ENCODE measurements around the gene MRPL1. TPM values are rescaled to one million over a fixed set of nuclear protein-coding genes. Genes with fewer than 3 reads are reported as not detected.

Gene MRPL1
- total and polyA plus RNA-seq, 9 of the 15 experiments (the other 6 are each of a cell fraction or from before 2014, with no cell fraction given): 38.4 to 75.7 (median 63.7) TPM

DNA sequence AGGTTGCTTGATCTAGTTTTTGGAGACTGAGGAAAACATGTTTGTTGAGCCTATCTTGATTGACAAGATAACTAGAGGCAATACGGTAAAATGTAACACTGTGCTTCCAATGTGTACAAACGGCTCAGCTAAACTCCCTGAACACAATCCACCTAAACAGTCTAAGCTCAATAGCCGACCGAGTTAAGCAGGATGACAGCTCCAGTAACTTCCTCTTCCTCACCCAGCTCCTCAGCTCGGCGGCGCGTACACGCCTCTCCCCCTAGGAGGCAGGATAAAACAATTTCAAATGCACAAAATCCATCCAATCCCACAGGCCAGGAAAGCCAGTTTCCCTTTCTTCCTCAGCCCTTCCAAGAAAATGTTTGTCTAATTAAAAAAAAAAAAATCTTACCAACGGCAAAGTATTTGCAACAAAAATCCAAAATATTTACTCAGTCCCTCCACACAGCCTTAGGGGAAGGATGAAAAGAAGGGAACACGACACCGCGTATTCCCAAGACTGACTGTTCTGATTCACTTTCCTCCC lies 44.5 kb upstream of the MRPL1 start (continued):
- TF ChIP-seq, protein P1, sequence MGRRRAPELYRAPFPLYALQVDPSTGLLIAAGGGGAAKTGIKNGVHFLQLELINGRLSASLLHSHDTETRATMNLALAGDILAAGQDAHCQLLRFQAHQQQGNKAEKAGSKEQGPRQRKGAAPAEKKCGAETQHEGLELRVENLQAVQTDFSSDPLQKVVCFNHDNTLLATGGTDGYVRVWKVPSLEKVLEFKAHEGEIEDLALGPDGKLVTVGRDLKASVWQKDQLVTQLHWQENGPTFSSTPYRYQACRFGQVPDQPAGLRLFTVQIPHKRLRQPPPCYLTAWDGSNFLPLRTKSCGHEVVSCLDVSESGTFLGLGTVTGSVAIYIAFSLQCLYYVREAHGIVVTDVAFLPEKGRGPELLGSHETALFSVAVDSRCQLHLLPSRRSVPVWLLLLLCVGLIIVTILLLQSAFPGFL (CRISPR knock-in tag; IDR thresholded peaks at IDR 0.05): 0 out of 2 replicates have a peak, but pooled peaks have one; percentile 45
- no peak for TF ChIP-seq CSDE1 (IDR thresholded peaks at IDR 0.05)
- no peak for TF ChIP-seq SIRT6 (IDR thresholded peaks at IDR 0.05; ENCODE audit: low read depth, low read length)
- TF ChIP-seq ZNF75A (CRISPR knock-in tag; IDR thresholded peaks at IDR 0.05): no peak
- TF ChIP-seq MCM5 (IDR thresholded peaks at IDR 0.05; ENCODE audit: low read depth): no peak
- TF ChIP-seq SAP30 (IDR thresholded peaks at IDR 0.05; ENCODE audit: borderline replicate concordance, insufficient read depth, low read depth, low read length, poor library complexity, severe bottlenecking): no peak
- TF ChIP-seq LCOR (CRISPR knock-in tag; IDR thresholded peaks at IDR 0.05): no peak; the same call in 1 of the 2 replicates
- TF ChIP-seq SMARCA4 (IDR thresholded peaks at IDR 0.05): peak; percentile 59
- TF ChIP-seq MAFK (IDR thresholded peaks at IDR 0.05; ENCODE audit: low read length): no peak
- TF ChIP-seq SUPT5H (IDR thresholded peaks at IDR 0.05): no peak
- TF ChIP-seq TCF3 (CRISPR knock-in tag; IDR thresholded peaks at IDR 0.05): 0 out of 2 replicates have a peak, but pooled peaks have one; percentile 3
- TF ChIP-seq, protein P2, sequence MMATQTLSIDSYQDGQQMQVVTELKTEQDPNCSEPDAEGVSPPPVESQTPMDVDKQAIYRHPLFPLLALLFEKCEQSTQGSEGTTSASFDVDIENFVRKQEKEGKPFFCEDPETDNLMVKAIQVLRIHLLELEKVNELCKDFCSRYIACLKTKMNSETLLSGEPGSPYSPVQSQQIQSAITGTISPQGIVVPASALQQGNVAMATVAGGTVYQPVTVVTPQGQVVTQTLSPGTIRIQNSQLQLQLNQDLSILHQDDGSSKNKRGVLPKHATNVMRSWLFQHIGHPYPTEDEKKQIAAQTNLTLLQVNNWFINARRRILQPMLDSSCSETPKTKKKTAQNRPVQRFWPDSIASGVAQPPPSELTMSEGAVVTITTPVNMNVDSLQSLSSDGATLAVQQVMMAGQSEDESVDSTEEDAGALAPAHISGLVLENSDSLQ (IDR thresholded peaks at IDR 0.05): peak; percentile 48
- peak; percentile 75; the same call in 1 of the 2 replicates for TF ChIP-seq SMARCA5 (IDR thresholded peaks at IDR 0.05)
- TF ChIP-seq, protein P3, sequence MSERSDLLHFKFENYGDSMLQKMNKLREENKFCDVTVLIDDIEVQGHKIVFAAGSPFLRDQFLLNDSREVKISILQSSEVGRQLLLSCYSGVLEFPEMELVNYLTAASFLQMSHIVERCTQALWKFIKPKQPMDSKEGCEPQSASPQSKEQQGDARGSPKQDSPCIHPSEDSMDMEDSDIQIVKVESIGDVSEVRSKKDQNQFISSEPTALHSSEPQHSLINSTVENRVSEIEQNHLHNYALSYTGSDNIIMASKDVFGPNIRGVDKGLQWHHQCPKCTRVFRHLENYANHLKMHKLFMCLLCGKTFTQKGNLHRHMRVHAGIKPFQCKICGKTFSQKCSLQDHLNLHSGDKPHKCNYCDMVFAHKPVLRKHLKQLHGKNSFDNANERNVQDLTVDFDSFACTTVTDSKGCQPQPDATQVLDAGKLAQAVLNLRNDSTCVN (CRISPR knock-in tag; IDR thresholded peaks at IDR 0.05): 0 out of 2 replicates have a peak, but pooled peaks have one; percentile 44
- TF ChIP-seq HLTF (IDR thresholded peaks at IDR 0.05): 0 out of 2 replicates have a peak, but pooled peaks have one; percentile 31
- peak; percentile 37; the same call in 1 of the 2 replicates for TF ChIP-seq BCOR (IDR thresholded peaks at IDR 0.05)
- TF ChIP-seq CTBP1 (IDR thresholded peaks at IDR 0.05; ENCODE audit: borderline replicate concordance): no peak
- TF ChIP-seq HOXB6 (CRISPR knock-in tag; IDR thresholded peaks at IDR 0.05; ENCODE audit: borderline replicate concordance): no peak
- TF ChIP-seq TRIM24 (IDR thresholded peaks at IDR 0.05): peak in 1 of 2 experiments; percentile 8; a peak in 1 of 4 replicates
- TF ChIP-seq, protein P4, sequence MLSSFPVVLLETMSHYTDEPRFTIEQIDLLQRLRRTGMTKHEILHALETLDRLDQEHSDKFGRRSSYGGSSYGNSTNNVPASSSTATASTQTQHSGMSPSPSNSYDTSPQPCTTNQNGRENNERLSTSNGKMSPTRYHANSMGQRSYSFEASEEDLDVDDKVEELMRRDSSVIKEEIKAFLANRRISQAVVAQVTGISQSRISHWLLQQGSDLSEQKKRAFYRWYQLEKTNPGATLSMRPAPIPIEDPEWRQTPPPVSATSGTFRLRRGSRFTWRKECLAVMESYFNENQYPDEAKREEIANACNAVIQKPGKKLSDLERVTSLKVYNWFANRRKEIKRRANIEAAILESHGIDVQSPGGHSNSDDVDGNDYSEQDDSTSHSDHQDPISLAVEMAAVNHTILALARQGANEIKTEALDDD (IDR thresholded peaks at IDR 0.05): peak; percentile 95
- TF ChIP-seq, protein P5, sequence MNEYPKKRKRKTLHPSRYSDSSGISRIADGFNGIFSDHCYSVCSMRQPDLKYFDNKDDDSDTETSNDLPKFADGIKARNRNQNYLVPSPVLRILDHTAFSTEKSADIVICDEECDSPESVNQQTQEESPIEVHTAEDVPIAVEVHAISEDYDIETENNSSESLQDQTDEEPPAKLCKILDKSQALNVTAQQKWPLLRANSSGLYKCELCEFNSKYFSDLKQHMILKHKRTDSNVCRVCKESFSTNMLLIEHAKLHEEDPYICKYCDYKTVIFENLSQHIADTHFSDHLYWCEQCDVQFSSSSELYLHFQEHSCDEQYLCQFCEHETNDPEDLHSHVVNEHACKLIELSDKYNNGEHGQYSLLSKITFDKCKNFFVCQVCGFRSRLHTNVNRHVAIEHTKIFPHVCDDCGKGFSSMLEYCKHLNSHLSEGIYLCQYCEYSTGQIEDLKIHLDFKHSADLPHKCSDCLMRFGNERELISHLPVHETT (CRISPR knock-in tag; conservative IDR thresholded peaks at IDR 0.05 in 1 of 2, IDR thresholded peaks at IDR 0.05 in 1 of 2): peak in 1 of 2 experiments; percentile 53; a peak in 1 of 4 replicates
- no peak for TF ChIP-seq GTF2E2 (tag; IDR thresholded peaks at IDR 0.05)
- no peak for TF ChIP-seq ZNF121 (CRISPR knock-in tag; conservative IDR thresholded peaks at IDR 0.05)
- TF ChIP-seq ZBED1 (IDR thresholded peaks at IDR 0.05): no peak
- TF ChIP-seq FOXM1 (IDR thresholded peaks at IDR 0.05; ENCODE audit: low read depth): peak; percentile 47; the same call in 1 of the 2 replicates
- TF ChIP-seq FOXM1 (CRISPR knock-in tag; IDR thresholded peaks at IDR 0.05; ENCODE audit: low read depth): no peak
- no peak for TF ChIP-seq ZNF263 (CRISPR knock-in tag; IDR thresholded peaks at IDR 0.05; ENCODE audit: borderline replicate concordance)

All from K562 (cell line).